Uterus (tissue), 4 donors: ENCODE data around the gene ARSH. TPM values are rescaled to one million over a fixed set of nuclear protein-coding genes. Genes with fewer than 3 reads are reported as not detected.

Source experiments
- DNase-seq, 2 donors: peaks; one replicate each; pipeline ENCODE4 v3.0.0-alpha.2; 2019 to 2020
- H3K27ac ChIP-seq, 2 donors: fragments of 200-600 bp; sonication (generic); 1 replicate in 1 of 2; 2 replicates in 1 of 2; pipeline ENCODE4 v1.5.1; 2016 to 2018
- H3K27me3 ChIP-seq, 2 donors: fragments of 200-600 bp; sonication (generic); one replicate each; pipeline ENCODE4 v1.5.1; 2018 to 2019; ENCODE audit warnings: control low read depth in 1 of 2
- H3K36me3 ChIP-seq, 2 donors: fragments of 200-600 bp; sonication (generic); one replicate each; pipeline ENCODE4 v1.5.1; 2019; ENCODE audit warnings: control low read depth in 1 of 2
- H3K4me1 ChIP-seq, 2 donors: fragments of 200-600 bp; sonication (generic); one replicate each; pipeline ENCODE4 v1.5.1; 2018 to 2019; ENCODE audit warnings: control low read depth in 1 of 2
- H3K4me3 ChIP-seq, 2 donors: fragments of 200-600 bp; sonication (generic); 1 replicate in 1 of 2; 2 replicates in 1 of 2; pipeline ENCODE4 v1.5.1; 2018 to 2019; ENCODE audit warnings: mild to moderate bottlenecking in 1 of 2
- H3K9me3 ChIP-seq, 2 donors: fragments of 200-600 bp; sonication (generic); one replicate each; pipeline ENCODE4 v1.5.1; 2019; ENCODE audit warnings: control low read depth in 1 of 2
- POLR2A ChIP-seq, 2 donors: fragments of 450-650 bp; IDR thresholded peaks; one replicate each; pipeline ENCODE4 v1.6.1; 2016; ENCODE audit warnings: antibody characterized with exemption in 2 of 2, mild to moderate bottlenecking in 1 of 2, moderate library complexity in 1 of 2
- intact Hi-C: fragments of 100-400 bp; cut with DNase I; formaldehyde crosslinking; loops from one replicate; pipeline ENCODE4 v1.15.1; 2023; ENCODE audit warnings: low total_unique reads
- total RNA-seq, 4 donors: library from RNA; depleted of rRNA in 3 of 4; stranded (reverse); fragments of >200 nt in 3 of 4; gene quantifications; one replicate each; pipeline versions ENCODE4 v1.1.0 to v1.2.4, GENCODE V29; 2014 to 2023
- TF ChIP-seq, protein P1 (sequence below), 4 experiments: fragments of 200-600 bp in 2 of 4; fragments of 450-650 bp in 2 of 4; sonication (generic) in 2 of 4; IDR thresholded peaks; one replicate each; pipeline ENCODE4 v1.5.1; 2016 to 2019; ENCODE audit warnings: antibody characterized with exemption in 4 of 4, mild to moderate bottlenecking in 2 of 4, moderate library complexity in 1 of 4
- donor health status: DM: yes; HTN: yes; CAD: no.

The ARSH gene
- total RNA-seq, 4 donors from 2014 or later, result not detected

DNA sequence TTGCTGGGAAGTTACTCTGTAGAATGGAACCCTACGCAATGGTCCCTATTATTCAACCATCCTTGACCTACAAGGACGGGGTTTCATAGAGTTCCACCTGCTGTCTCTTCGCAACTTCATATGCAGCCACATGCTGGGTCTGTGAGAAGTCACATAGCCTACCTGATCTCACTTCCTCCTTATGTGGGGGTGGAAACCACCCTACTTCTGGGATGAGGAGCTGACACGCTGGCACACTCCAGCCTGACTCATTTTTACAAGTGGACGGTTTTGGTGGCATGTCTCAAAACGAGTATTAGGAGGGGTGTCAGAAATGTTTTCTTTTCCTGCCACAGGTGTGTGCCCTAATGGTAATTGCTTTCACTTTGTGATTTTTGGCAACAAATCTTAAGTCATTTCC, 40.4 kb upstream of the ARSH start:
- H3K4me1 ChIP-seq, result no peaks in the 10 kb centered on the region
- intact Hi-C loops, result no loop called here
- TF ChIP-seq, protein P1, sequence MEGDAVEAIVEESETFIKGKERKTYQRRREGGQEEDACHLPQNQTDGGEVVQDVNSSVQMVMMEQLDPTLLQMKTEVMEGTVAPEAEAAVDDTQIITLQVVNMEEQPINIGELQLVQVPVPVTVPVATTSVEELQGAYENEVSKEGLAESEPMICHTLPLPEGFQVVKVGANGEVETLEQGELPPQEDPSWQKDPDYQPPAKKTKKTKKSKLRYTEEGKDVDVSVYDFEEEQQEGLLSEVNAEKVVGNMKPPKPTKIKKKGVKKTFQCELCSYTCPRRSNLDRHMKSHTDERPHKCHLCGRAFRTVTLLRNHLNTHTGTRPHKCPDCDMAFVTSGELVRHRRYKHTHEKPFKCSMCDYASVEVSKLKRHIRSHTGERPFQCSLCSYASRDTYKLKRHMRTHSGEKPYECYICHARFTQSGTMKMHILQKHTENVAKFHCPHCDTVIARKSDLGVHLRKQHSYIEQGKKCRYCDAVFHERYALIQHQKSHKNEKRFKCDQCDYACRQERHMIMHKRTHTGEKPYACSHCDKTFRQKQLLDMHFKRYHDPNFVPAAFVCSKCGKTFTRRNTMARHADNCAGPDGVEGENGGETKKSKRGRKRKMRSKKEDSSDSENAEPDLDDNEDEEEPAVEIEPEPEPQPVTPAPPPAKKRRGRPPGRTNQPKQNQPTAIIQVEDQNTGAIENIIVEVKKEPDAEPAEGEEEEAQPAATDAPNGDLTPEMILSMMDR (IDR thresholded peaks at IDR 0.05), result no peak
- TF ChIP-seq POLR2A (IDR thresholded peaks at IDR 0.05), result no peak

GRCh38 chrX:2967012-2967411, 39.3 kb upstream of the ARSH start:
- Histone ChIP-seq H3K4me1 (no peaks in the 10 kb centered on the region), H3K27ac (no peak overlapping the region), H3K4me3 (no peak overlapping the region), H3K36me3 (no peaks in the 10 kb centered on the region), H3K27me3 (no peaks in the 10 kb centered on the region), H3K9me3 (no peaks in the 10 kb centered on the region)
- TF ChIP-seq, protein P1 (IDR thresholded peaks at IDR 0.05), result no peak
- no peak for TF ChIP-seq POLR2A (IDR thresholded peaks at IDR 0.05)
- no peak for DNase-seq
- intact Hi-C loops, result no loop called here

More for the DNA sequence above, 40.4 kb upstream of the ARSH start:
- Histone ChIP-seq H3K27ac (no peak overlapping the region), H3K9me3 (no peaks in the 10 kb centered on the region), H3K36me3 (no peaks in the 10 kb centered on the region), H3K4me3 (no peak overlapping the region), H3K27me3 (no peaks in the 10 kb centered on the region)
- no peak for DNase-seq

GRCh38 chrX:2967584-2967983, 38.8 kb upstream of the ARSH start:
- Histone ChIP-seq H3K4me3 (no peak overlapping the region), H3K27ac (no peak overlapping the region), H3K27me3 (no peaks in the 10 kb centered on the region), H3K36me3 (no peaks in the 10 kb centered on the region), H3K9me3 (no peaks in the 10 kb centered on the region), H3K4me1 (no peaks in the 10 kb centered on the region)
- TF ChIP-seq, protein P1 (IDR thresholded peaks at IDR 0.05), result no peak
- no peak for TF ChIP-seq POLR2A (IDR thresholded peaks at IDR 0.05)
- DNase-seq, result no peak
- intact Hi-C loops, result no loop called here

DNA sequence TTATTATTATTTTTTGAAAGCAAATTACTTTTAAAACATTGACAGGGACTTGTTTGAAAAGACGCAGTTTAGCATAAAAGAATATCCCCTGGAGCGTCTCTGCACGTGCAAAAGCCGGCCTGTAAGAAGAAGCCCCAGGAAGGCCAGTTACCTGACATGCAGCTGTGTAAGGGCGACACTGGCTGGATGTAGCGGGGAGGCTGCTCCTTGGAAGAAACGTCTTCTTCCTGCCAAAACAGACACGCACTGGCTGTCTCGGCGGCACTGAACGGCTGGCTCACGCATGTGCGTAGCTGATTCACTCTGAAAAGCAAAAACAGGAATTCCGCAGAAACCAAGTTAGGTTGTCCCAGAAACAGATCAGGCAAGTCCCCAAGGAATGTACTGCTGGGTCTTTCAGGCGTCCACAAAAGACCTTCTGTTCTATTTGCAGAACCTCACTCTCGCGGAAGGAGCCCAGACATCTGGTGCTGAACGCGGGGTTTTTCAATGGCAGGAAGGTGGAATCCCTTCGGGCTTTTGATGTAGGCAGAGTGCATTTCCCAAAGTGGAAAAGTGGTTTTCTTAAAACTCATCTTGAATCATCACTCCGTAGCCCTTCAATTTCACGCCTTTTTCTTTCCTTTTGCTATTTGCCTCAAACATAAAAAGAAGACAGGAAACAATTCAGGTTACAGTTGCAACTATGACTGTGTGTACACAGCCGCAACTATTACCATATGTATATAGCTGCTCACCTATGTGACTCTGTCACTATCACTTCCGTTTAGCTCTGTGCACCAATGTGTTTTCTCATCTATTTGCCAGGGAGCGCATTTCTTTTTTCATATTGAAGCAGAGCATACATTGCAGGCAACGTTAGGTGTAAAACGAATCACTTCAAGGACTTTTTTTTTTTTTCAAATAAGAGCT, 38.1 kb upstream of the ARSH start:
- no peak overlapping the region for H3K4me3 ChIP-seq
- no peaks in the 10 kb centered on the region for H3K27me3 ChIP-seq
- no peak overlapping the region for H3K27ac ChIP-seq
- no peak for TF ChIP-seq POLR2A (IDR thresholded peaks at IDR 0.05)
- TF ChIP-seq, protein P1 (IDR thresholded peaks at IDR 0.05), result no peak
- intact Hi-C loops, result no loop called here
- H3K4me1 ChIP-seq, result no peaks in the 10 kb centered on the region
- H3K9me3 ChIP-seq, result no peaks in the 10 kb centered on the region
- no peaks in the 10 kb centered on the region for H3K36me3 ChIP-seq
- DNase-seq, result no peak

GRCh38 chrX:2969021-2969420, 37.3 kb upstream of the ARSH start:
- intact Hi-C loops, result no loop called here
- H3K4me1 ChIP-seq, result no peaks in the 10 kb centered on the region
- H3K27me3 ChIP-seq, result no peaks in the 10 kb centered on the region
- H3K27ac ChIP-seq, result no peak overlapping the region
- TF ChIP-seq, protein P1 (IDR thresholded peaks at IDR 0.05), result no peak
- TF ChIP-seq POLR2A (IDR thresholded peaks at IDR 0.05), result no peak
- H3K9me3 ChIP-seq, result no peaks in the 10 kb centered on the region
- H3K4me3 ChIP-seq, result no peak overlapping the region
- no peak for DNase-seq
- H3K36me3 ChIP-seq, result no peaks in the 10 kb centered on the region
